ENCODE measurements around the gene SUCLG2.

The SUCLG2 gene

DNA sequence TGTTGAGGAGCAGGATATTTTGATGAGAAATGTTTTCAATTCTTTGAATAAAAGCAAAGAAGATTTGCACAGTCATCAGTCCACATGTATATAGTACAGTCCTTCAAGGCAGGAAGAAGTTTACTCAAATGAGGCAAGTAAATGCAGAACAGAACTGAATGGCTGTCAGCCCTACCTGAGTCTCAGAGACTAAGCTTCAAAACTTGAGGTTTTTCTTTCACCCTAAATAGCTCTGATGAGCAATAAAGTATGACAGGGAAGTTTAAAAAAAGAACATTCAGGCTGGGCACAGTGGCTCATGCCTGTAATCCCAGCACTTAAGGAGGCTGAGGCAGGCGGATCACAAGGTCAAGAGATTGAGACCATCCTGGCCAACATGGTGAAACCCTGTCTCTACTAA, 232.5 kb downstream of the SUCLG2 start:
- Histone ChIP-seq H3K27me3 (ENCODE audit: control insufficient read depth, low read length) (no peaks in the 10 kb centered on the region), H3K36me3 (ENCODE audit: control insufficient read depth, low read length) (peaks cover 21% of the 10 kb centered on the region), H3K4me2 (ENCODE audit: low read length) (no peak overlapping the region), H3K9me3 (ENCODE audit: control insufficient read depth, insufficient read depth, low read length) (peaks cover 16% of the 10 kb centered on the region; the same call in 1 of the 2 replicates), H3K9me2 (replicated peaks; ENCODE audit: control insufficient read depth, low read length) (no peaks in the 10 kb centered on the region), H3K4me3 (ENCODE audit: low read length) (no peak overlapping the region), H3K27ac (ENCODE audit: low read depth, low read length) (no peak overlapping the region), H4K20me1 (ENCODE audit: control insufficient read depth, insufficient read depth, low read depth, low read length) (no peaks in the 10 kb centered on the region), H3F3A (ENCODE audit: control insufficient read depth, insufficient read depth) (no peaks in the 10 kb centered on the region), H3K79me2 (ENCODE audit: control insufficient read depth, low read length) (no peaks in the 10 kb centered on the region), H3K4me1 (ENCODE audit: control insufficient read depth, low read length) (no peaks in the 10 kb centered on the region)
- TF ChIP-seq EZH2phosphoT487 (IDR thresholded peaks at IDR 0.05; ENCODE audit: borderline replicate concordance, low read length) = no peak
- TF ChIP-seq CTCF (IDR thresholded peaks at IDR 0.05; ENCODE audit: low read depth, low read length, poor library complexity, severe bottlenecking) = no peak

DNA sequence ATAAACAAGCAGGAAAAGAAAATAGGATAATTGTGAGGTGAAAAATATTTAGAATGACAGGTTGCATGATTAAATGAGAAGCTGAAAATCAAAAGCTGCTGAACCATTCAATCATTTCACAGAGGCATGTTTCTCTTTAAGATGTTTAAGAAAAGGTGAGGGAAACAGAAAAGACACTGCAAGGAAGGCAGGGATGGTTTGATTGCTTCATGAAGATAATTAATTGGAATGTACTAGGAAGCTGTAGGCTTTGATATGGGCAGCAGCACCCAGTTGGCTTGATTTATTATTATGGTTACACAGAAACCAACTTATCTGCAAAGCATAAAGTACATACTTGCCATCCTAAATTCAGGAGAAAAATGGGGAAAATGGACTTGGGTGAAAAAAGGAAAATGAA, 234.6 kb downstream of the SUCLG2 start:
- Histone ChIP-seq H3F3A (ENCODE audit: control insufficient read depth, insufficient read depth) (no peaks in the 10 kb centered on the region), H3K79me2 (ENCODE audit: control insufficient read depth, low read length) (no peaks in the 10 kb centered on the region), H3K27ac (ENCODE audit: low read depth, low read length) (no peak overlapping the region), H3K4me1 (ENCODE audit: control insufficient read depth, low read length) (no peaks in the 10 kb centered on the region), H3K9me2 (replicated peaks; ENCODE audit: control insufficient read depth, low read length) (no peaks in the 10 kb centered on the region), H3K9me3 (ENCODE audit: control insufficient read depth, insufficient read depth, low read length) (peaks cover 16% of the 10 kb centered on the region; the same call in 1 of the 2 replicates), H3K36me3 (ENCODE audit: control insufficient read depth, low read length) (peaks cover 21% of the 10 kb centered on the region), H3K27me3 (ENCODE audit: control insufficient read depth, low read length) (no peaks in the 10 kb centered on the region), H4K20me1 (ENCODE audit: control insufficient read depth, insufficient read depth, low read depth, low read length) (no peaks in the 10 kb centered on the region), H3K4me2 (ENCODE audit: low read length) (no peak overlapping the region), H3K4me3 (ENCODE audit: low read length) (no peak overlapping the region)
- TF ChIP-seq CTCF (IDR thresholded peaks at IDR 0.05; ENCODE audit: low read depth, low read length, poor library complexity, severe bottlenecking) (no peak), EZH2phosphoT487 (IDR thresholded peaks at IDR 0.05; ENCODE audit: borderline replicate concordance, low read length) (no peak)

GRCh38 chr3:67419218-67419529, 235.2 kb downstream of the SUCLG2 start:
- TF ChIP-seq CTCF (IDR thresholded peaks at IDR 0.05; ENCODE audit: low read depth, low read length, poor library complexity, severe bottlenecking) = no peak
- no peak for TF ChIP-seq EZH2phosphoT487 (IDR thresholded peaks at IDR 0.05; ENCODE audit: borderline replicate concordance, low read length)
- no peak overlapping the region for H3K4me2 ChIP-seq (ENCODE audit: low read length)
- H3K4me3 ChIP-seq (ENCODE audit: low read length) = no peak overlapping the region

More at GRCh38 chr3:67419218-67419529, 235.2 kb downstream of the SUCLG2 start:
- no peaks in the 10 kb centered on the region for H3F3A ChIP-seq (ENCODE audit: control insufficient read depth, insufficient read depth)
- H3K9me2 ChIP-seq (replicated peaks; ENCODE audit: control insufficient read depth, low read length) = no peaks in the 10 kb centered on the region
- H3K27ac ChIP-seq (ENCODE audit: low read depth, low read length) = no peak overlapping the region
- H3K36me3 ChIP-seq (ENCODE audit: control insufficient read depth, low read length) = peaks cover 21% of the 10 kb centered on the region
- H4K20me1 ChIP-seq (ENCODE audit: control insufficient read depth, insufficient read depth, low read depth, low read length) = no peaks in the 10 kb centered on the region
- H3K27me3 ChIP-seq (ENCODE audit: control insufficient read depth, low read length) = no peaks in the 10 kb centered on the region
- no peaks in the 10 kb centered on the region for H3K4me1 ChIP-seq (ENCODE audit: control insufficient read depth, low read length)
- no peaks in the 10 kb centered on the region for H3K79me2 ChIP-seq (ENCODE audit: control insufficient read depth, low read length)
- H3K9me3 ChIP-seq (ENCODE audit: control insufficient read depth, insufficient read depth, low read length) = peaks cover 16% of the 10 kb centered on the region; the same call in 1 of the 2 replicates

All from DOHH2 (cell line).